Prostate gland (tissue), 2 donors: ENCODE measurements around the gene AKT1S1.

Source experiments
- CTCF ChIP-seq, 4 experiments: fragments of 200-600 bp in 2 of 4; fragments of 450-650 bp in 2 of 4; sonication (generic) in 2 of 4; IDR thresholded peaks; 1 replicate in 3 of 4; 2 replicates in 1 of 4; pipeline ENCODE4 v1.5.1; 2016 to 2019; ENCODE audit warnings: antibody characterized with exemption in 4 of 4, mild to moderate bottlenecking in 2 of 4, moderate library complexity in 2 of 4
- POLR2A ChIP-seq: fragments of 450-650 bp; IDR thresholded peaks from one replicate; pipeline ENCODE4 v1.6.1; 2016; ENCODE audit warnings: antibody characterized with exemption, mild to moderate bottlenecking
- POLR2AphosphoS5 ChIP-seq: sonication (generic); formaldehyde crosslinking; IDR thresholded peaks from one replicate; pipeline ENCODE4 v1.6.1; 2017; ENCODE audit warnings: antibody characterized with exemption

- TF ChIP-seq POLR2AphosphoS5, result no peak
- TF ChIP-seq CTCF (IDR thresholded peaks at IDR 0.05), result no peak
- TF ChIP-seq POLR2A, result no peak
These were observed 40.9 kb upstream of the AKT1S1 start for GRCh38 chr19:49918089-49918488.
